HCT116 (cell line): Measurements from ENCODE around the gene TOPORS. TPM values are rescaled to one million over a fixed set of nuclear protein-coding genes. Genes with fewer than 3 reads are reported as not detected.
A peak's percentile ranks its signal among the peaks of the same experiment; 100 is the strongest.

Experiments used
- ATAC-seq: fragments of 200-7000 bp; cut with Tn5 transposase; 2 replicates; pipeline ENCODE4 v1.9.1; 2020; ENCODE audit warnings: mild to moderate bottlenecking, moderate library complexity
- BruUV-seq: library from RNA; stranded (reverse); fragments of 400-500 nt; replicated peaks from 2 replicates; lab custom pipeline; 2021; lab: Mats Ljungman, UMichigan
- CTCF ChIA-PET: fragments of 300-600 bp; sonication (Branson Sonifier 250); formaldehyde crosslinking; loops from one replicate; lab custom pipeline; 2021; ENCODE audit warnings: antibody characterized with exemption; lab: Charles Lee
- POLR2A ChIA-PET: fragments of 300-600, 350-600 bp; sonication (Branson Sonifier 250); formaldehyde crosslinking; loops from one replicate; lab custom pipeline; 2021; ENCODE audit warnings: antibody characterized with exemption; lab: Charles Lee
- RAD21 ChIA-PET, 2 experiments: fragments of 300-600 bp; sonication (Branson Sonifier 250); formaldehyde crosslinking; loops; one replicate each; lab custom pipeline; 2023; ENCODE audit warnings: low total read pairs in 2 of 2; ENCODE audit not compliant: uncharacterized antibody in 2 of 2, unreplicated experiment in 2 of 2, low non-redundant PET in 1 of 2; lab: Charles Lee
- DNase-seq: peaks from one replicate; pipeline ENCODE4 v3.0.0-alpha.2; 2010; ENCODE audit warnings: low read depth, low spot score
- H2AFZ ChIP-seq: fragments of 200-600 bp; shearing (Covaris generic), sonication (generic); 2 replicates; pipeline ENCODE4 v1.6.1; 2017; ENCODE audit warnings: low read depth, mixed run types, mixed read lengths, antibody characterized with exemption, low read length; ENCODE audit not compliant: poor library complexity, severe bottlenecking
- H3K27ac ChIP-seq: 2 replicates; pipeline ENCODE4 v1.5.1; 2012; ENCODE audit warnings: low read depth, low read length
- H3K27me3 ChIP-seq: fragments of 200-600 bp; sonication (generic); 2 replicates; pipeline ENCODE4 v1.6.1; 2016; ENCODE audit warnings: mixed run types, low read length, mixed read lengths; ENCODE audit not compliant: insufficient read depth
- H3K36me3 ChIP-seq, 2 experiments: fragments of 200-500 bp in 1 of 2; fragments of 200-600 bp in 1 of 2; sonication (Bioruptor generic) in 1 of 2; sonication (generic) in 1 of 2; 2 replicates each; pipeline versions ENCODE4 v1.5.1 to v1.6.1; 2014 to 2016; ENCODE audit warnings: low read length in 2 of 2, inconsistent platforms in 1 of 2, mixed read lengths in 1 of 2, mixed run types in 1 of 2; ENCODE audit not compliant: insufficient read depth in 2 of 2, control insufficient read depth in 1 of 2
- H3K4me1 ChIP-seq, 2 experiments: fragments of 200-600 bp in 1 of 2; sonication (generic) in 1 of 2; 2 replicates each; pipeline versions ENCODE4 v1.5.1 to v1.6.1; 2012 to 2017; ENCODE audit warnings: low read length in 2 of 2, inconsistent platforms in 1 of 2, mild to moderate bottlenecking in 1 of 2, mixed read lengths in 1 of 2, mixed run types in 1 of 2, moderate library complexity in 1 of 2; ENCODE audit not compliant: insufficient read depth in 2 of 2, control insufficient read depth in 1 of 2
- H3K4me2 ChIP-seq: fragments of 200-600 bp; sonication (generic); 2 replicates; pipeline ENCODE4 v1.6.1; 2017; ENCODE audit warnings: mixed run types, low read length, mixed read lengths
- H3K4me3 ChIP-seq, 2 experiments: fragments of 200-600 bp in 1 of 2; sonication (generic) in 1 of 2; replicated peaks in 1 of 2; 2 replicates each; pipeline ENCODE4 v1.5.1; 2011 to 2016; ENCODE audit warnings: low read length in 2 of 2, control low read depth in 1 of 2, low read depth in 1 of 2, mild to moderate bottlenecking in 1 of 2, mixed read lengths in 1 of 2, mixed run types in 1 of 2
- H3K79me2 ChIP-seq: fragments of 200-600 bp; sonication (generic); 2 replicates; pipeline ENCODE4 v1.6.1; 2017; ENCODE audit warnings: mild to moderate bottlenecking, mixed run types, low read length, moderate library complexity, mixed read lengths; ENCODE audit not compliant: insufficient read depth
- H3K9ac ChIP-seq: fragments of 200-600 bp; sonication (generic); 2 replicates; pipeline ENCODE4 v1.6.1; 2016; ENCODE audit warnings: low read length, mixed read lengths
- H3K9me2 ChIP-seq: fragments of 200-600 bp; sonication (generic), shearing (Covaris generic); 2 replicates; pipeline ENCODE4 v1.6.1; 2017; ENCODE audit warnings: mixed run types, mild to moderate bottlenecking, moderate library complexity; ENCODE audit not compliant: insufficient read depth
- H3K9me3 ChIP-seq, 2 experiments: fragments of 200-500 bp in 1 of 2; fragments of 200-600 bp in 1 of 2; sonication (Bioruptor generic) in 1 of 2; sonication (generic) in 1 of 2; 2 replicates each; pipeline ENCODE4 v1.6.1; 2014 to 2017; ENCODE audit warnings: low read length in 2 of 2, mixed read lengths in 2 of 2, inconsistent platforms in 1 of 2, low read depth in 1 of 2, mild to moderate bottlenecking in 1 of 2, mixed run types in 1 of 2, moderate library complexity in 1 of 2; ENCODE audit not compliant: control insufficient read depth in 1 of 2, insufficient read depth in 1 of 2
- H4K20me1 ChIP-seq: fragments of 200-600 bp; sonication (generic), shearing (Covaris generic); 2 replicates; pipeline ENCODE4 v1.6.1; 2017; ENCODE audit warnings: mixed run types, mild to moderate bottlenecking, moderate library complexity; ENCODE audit not compliant: insufficient read depth
- CBX3 ChIP-seq: IDR thresholded peaks from 2 replicates; pipeline ENCODE4 v1.6.1; 2012; ENCODE audit warnings: low read depth
- CEBPB ChIP-seq: IDR thresholded peaks from 2 replicates; pipeline ENCODE4 v1.6.1; 2012; ENCODE audit warnings: low read depth
- SIN3A ChIP-seq: IDR thresholded peaks from 2 replicates; pipeline ENCODE4 v1.6.1; 2012; ENCODE audit warnings: low read depth
- intact Hi-C: fragments of 100-400 bp; cut with micrococcal nuclease; formaldehyde crosslinking; loops from 2 replicates; pipeline ENCODE4 v1.10.0; 2022
- total RNA-seq: library from RNA; stranded (reverse); gene quantifications from one replicate; pipeline ENCODE4 v1.2.1, GENCODE V29; 2021; ENCODE audit not compliant: unreplicated experiment
- TF ChIP-seq, protein P1 (sequence below): IDR thresholded peaks from 2 replicates; pipeline ENCODE4 v1.6.1; 2011; ENCODE audit warnings: mild to moderate bottlenecking, low read length, moderate library complexity; ENCODE audit not compliant: insufficient replicate concordance; ENCODE audit errors: extremely low read depth

TOPORS gene
- total RNA-seq, 1 experiment from 2014 or later: 12.7 TPM

DNA sequence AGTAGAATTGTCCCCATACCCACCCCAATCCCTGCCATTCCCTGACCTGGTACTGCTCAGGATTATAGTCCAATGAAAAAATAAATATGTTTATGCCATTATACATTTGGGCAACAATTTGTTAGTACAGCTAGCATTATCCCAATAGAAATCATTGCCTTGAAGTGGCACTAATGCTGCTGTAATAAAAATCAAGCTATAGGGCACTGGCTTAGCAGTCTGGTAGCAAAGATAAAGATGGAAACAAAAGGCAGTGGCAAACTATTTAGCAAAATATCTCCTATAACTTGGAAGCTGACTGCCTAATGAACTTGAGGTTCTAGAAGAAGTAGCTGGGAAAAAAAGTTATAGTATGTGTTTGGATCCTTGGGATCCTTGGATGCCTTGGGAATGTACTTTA is 2.2 kb upstream of the TOPORS start:
- no peak for ATAC-seq
- no TSS peak for BruUV-seq
- CTCF ChIA-PET: interaction anchor here (1.7 kb wide), 1 partner anchor 18 kb away, joined by 6 read pairs; no protein-coding TSS in a partner anchor

DNA sequence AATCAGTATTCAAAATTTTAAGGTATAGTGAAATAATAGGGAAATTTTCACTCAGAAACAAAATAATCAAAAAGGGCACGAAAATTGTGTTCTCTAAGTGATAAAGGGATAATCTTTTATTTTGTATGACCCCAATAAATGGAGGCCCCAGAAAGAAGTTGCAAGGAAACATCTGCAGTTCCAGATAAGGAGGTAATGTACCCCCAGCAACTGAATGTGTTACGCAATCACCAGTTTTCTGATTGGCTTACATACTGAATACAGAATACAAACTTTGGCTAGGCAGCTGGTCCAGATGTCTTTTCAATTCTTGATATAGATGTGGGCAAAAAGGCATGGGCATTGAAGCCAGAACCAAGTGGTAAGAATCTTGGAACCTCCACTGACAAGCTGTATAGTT is 1.7 kb upstream of the TOPORS start:
- Histone ChIP-seq H4K20me1 (no peaks in the 10 kb centered on the region), H3K9me2 (no peaks in the 10 kb centered on the region), H3K27me3 (no peaks in the 10 kb centered on the region), H3K9me3 (no peaks in the 10 kb centered on the region), H3K36me3 (no peaks in the 10 kb centered on the region; a peak in 2 of 4 replicates), H3K4me3 (no peak overlapping the region), H3K27ac (no peak overlapping the region), H3K4me2 (no peak overlapping the region), H3K9ac (no peak overlapping the region), H3K4me1 (peaks cover 8 to 22% of the 10 kb centered on the region in 2 experiments), H2AFZ (no peak overlapping the region), H3K79me2 (peaks cover 48% of the 10 kb centered on the region)
- CTCF ChIA-PET: no interaction called here
- POLR2A ChIA-PET: no interaction called here
- ATAC-seq (no peak), DNase-seq (no peak)
- no TSS peak for BruUV-seq
- intact Hi-C loops: no loop called here
- RAD21 ChIA-PET: no interaction called here
- no peak for TF ChIP-seq SIN3A
- TF ChIP-seq CEBPB: peak; percentile 51

More for the DNA sequence above, 2.2 kb upstream of the TOPORS start:
- Histone ChIP-seq H3K36me3 (no peaks in the 10 kb centered on the region; a peak in 1 of 4 replicates), H3K9me2 (no peaks in the 10 kb centered on the region), H4K20me1 (no peaks in the 10 kb centered on the region), H2AFZ (no peak overlapping the region), H3K4me1 (peaks cover 8 to 22% of the 10 kb centered on the region in 2 experiments), H3K4me2 (no peak overlapping the region), H3K27me3 (no peaks in the 10 kb centered on the region), H3K27ac (no peak overlapping the region), H3K9ac (no peak overlapping the region), H3K9me3 (no peaks in the 10 kb centered on the region), H3K79me2 (peaks cover 47% of the 10 kb centered on the region), H3K4me3 (no peak overlapping the region)
- ChIA-PET RAD21 (no interaction called here), POLR2A (no interaction called here)
- no peak for DNase-seq
- intact Hi-C loops: no loop called here
- TF ChIP-seq, protein P1, sequence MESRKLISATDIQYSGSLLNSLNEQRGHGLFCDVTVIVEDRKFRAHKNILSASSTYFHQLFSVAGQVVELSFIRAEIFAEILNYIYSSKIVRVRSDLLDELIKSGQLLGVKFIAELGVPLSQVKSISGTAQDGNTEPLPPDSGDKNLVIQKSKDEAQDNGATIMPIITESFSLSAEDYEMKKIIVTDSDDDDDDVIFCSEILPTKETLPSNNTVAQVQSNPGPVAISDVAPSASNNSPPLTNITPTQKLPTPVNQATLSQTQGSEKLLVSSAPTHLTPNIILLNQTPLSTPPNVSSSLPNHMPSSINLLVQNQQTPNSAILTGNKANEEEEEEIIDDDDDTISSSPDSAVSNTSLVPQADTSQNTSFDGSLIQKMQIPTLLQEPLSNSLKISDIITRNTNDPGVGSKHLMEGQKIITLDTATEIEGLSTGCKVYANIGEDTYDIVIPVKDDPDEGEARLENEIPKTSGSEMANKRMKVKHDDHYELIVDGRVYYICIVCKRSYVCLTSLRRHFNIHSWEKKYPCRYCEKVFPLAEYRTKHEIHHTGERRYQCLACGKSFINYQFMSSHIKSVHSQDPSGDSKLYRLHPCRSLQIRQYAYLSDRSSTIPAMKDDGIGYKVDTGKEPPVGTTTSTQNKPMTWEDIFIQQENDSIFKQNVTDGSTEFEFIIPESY: no peak
- TF ChIP-seq CBX3: no peak
